SK-N-SH (cell line): ENCODE data around the gene VMAC. TPM values are rescaled to one million over a fixed set of nuclear protein-coding genes. Genes with fewer than 3 reads are reported as not detected.
A peak's percentile ranks its signal among the peaks of the same experiment; 100 is the strongest.

Experiments used
- CTCF ChIA-PET: fragments of 300-600, 350-600 bp; formaldehyde crosslinking; extraction: SDS; loops from one replicate; lab custom pipeline; 2021; lab: Yijun Ruan, JAX
- POLR2A ChIA-PET: fragments of 350-600 bp; sonication (Branson Sonifier 250); formaldehyde crosslinking; extraction: SDS; loops from one replicate; lab custom pipeline; 2020; ENCODE audit warnings: antibody characterized with exemption, inconsistent platforms; lab: Yijun Ruan, JAX
- DNase-seq: peaks from one replicate; pipeline ENCODE4 v3.0.0; 2012
- H2AFZ ChIP-seq: fragments of 200-600 bp; sonication (generic); 2 replicates; pipeline ENCODE4 v1.8.1; 2016; ENCODE audit warnings: antibody characterized with exemption, mild to moderate bottlenecking, low read depth
- H3F3A ChIP-seq: fragments of 200-600 bp; sonication (generic); replicated peaks from 2 replicates; pipeline ENCODE3; 2016; ENCODE audit warnings: antibody characterized with exemption, mild to moderate bottlenecking; ENCODE audit not compliant: insufficient read depth
- H3K27ac ChIP-seq, 2 experiments: fragments of 200-500 bp in 1 of 2; fragments of 200-600 bp in 1 of 2; sonication (Bioruptor generic) in 1 of 2; sonication (generic), shearing (Covaris generic) in 1 of 2; 2 replicates each; pipeline versions ENCODE4 v1.5.1 to v1.6.1; 2014 to 2016; ENCODE audit warnings: low read depth in 2 of 2, inconsistent platforms in 1 of 2, low read length in 1 of 2, mild to moderate bottlenecking in 1 of 2, mixed read lengths in 1 of 2
- H3K27me3 ChIP-seq: fragments of 200-600 bp; sonication (generic), shearing (Covaris generic); 2 replicates; pipeline ENCODE4 v1.6.1; 2016; ENCODE audit warnings: mixed run types; ENCODE audit not compliant: insufficient read depth
- H3K36me3 ChIP-seq, 2 experiments: fragments of 200-500 bp in 1 of 2; fragments of 200-600 bp in 1 of 2; sonication (Bioruptor generic) in 1 of 2; sonication (generic) in 1 of 2; replicated peaks in 1 of 2; 2 replicates each; pipeline versions ENCODE3 to v1.5.1; 2014 to 2016; ENCODE audit warnings: low read length in 1 of 2, mild to moderate bottlenecking in 1 of 2; ENCODE audit not compliant: insufficient read depth in 2 of 2, control insufficient read depth in 1 of 2
- H3K4me1 ChIP-seq, 2 experiments: fragments of 200-500 bp in 1 of 2; fragments of 200-600 bp in 1 of 2; sonication (Bioruptor generic) in 1 of 2; sonication (generic), shearing (Covaris generic) in 1 of 2; 2 replicates each; pipeline versions ENCODE4 v1.5.1 to v1.6.1; 2014 to 2016; ENCODE audit warnings: low read depth in 1 of 2, low read length in 1 of 2, mixed run types in 1 of 2; ENCODE audit not compliant: insufficient read depth in 2 of 2, control insufficient read depth in 1 of 2
- H3K4me2 ChIP-seq: fragments of 200-600 bp; sonication (generic), shearing (Covaris generic); 2 replicates; pipeline ENCODE4 v1.6.1; 2017; ENCODE audit warnings: mixed run types
- H3K4me3 ChIP-seq, 2 experiments: fragments of 200-500 bp in 1 of 2; fragments of 200-600 bp in 1 of 2; sonication (Bioruptor generic) in 1 of 2; sonication (generic), shearing (Covaris generic) in 1 of 2; 2 replicates each; pipeline versions ENCODE4 v1.5.1 to v1.8.1; 2014 to 2016; ENCODE audit warnings: low read depth in 2 of 2, inconsistent platforms in 1 of 2, low read length in 1 of 2, mild to moderate bottlenecking in 1 of 2, mixed read lengths in 1 of 2, moderate library complexity in 1 of 2
- H3K79me2 ChIP-seq: fragments of 200-600 bp; sonication (generic); 2 replicates; pipeline ENCODE4 v1.8.1; 2017; ENCODE audit warnings: mild to moderate bottlenecking; ENCODE audit not compliant: insufficient read depth
- H3K9ac ChIP-seq: fragments of 200-600 bp; sonication (generic); 2 replicates; pipeline ENCODE4 v1.6.1; 2017; ENCODE audit warnings: mixed run types
- H3K9me2 ChIP-seq: fragments of 200-600 bp; sonication (generic); 2 replicates; pipeline ENCODE4 v1.6.1; 2017; ENCODE audit warnings: mixed run types
- H3K9me3 ChIP-seq: fragments of 200-600 bp; sonication (generic); 2 replicates; pipeline ENCODE4 v1.6.1; 2017; ENCODE audit warnings: mixed run types, mild to moderate bottlenecking, moderate library complexity
- H4K20me1 ChIP-seq: fragments of 200-600 bp; sonication (generic); 2 replicates; pipeline ENCODE4 v1.6.1; 2017; ENCODE audit warnings: mild to moderate bottlenecking, mixed run types; ENCODE audit not compliant: insufficient read depth
- CHD2 ChIP-seq: fragments of 150-350 bp; IDR thresholded peaks from 2 replicates; pipeline ENCODE4 v1.6.1; 2018; ENCODE audit warnings: low read length; ENCODE audit not compliant: partially characterized antibody
- CTCF ChIP-seq: fragments of 200-600 bp; sonication (generic); IDR thresholded peaks from 2 replicates; pipeline ENCODE4 v1.6.1; 2017; ENCODE audit warnings: antibody characterized with exemption, mild to moderate bottlenecking, moderate library complexity
- ELF1 ChIP-seq: IDR thresholded peaks from 2 replicates; pipeline ENCODE4 v1.4.0; 2012
- EP300 ChIP-seq, 2 experiments: IDR thresholded peaks; 2 replicates each; pipeline versions ENCODE4 v1.4.0 to v1.6.1; 2012; ENCODE audit warnings: borderline replicate concordance in 1 of 2, low read depth in 1 of 2, low read length in 1 of 2
- EZH2phosphoT487 ChIP-seq: fragments of 200-600 bp; sonication (generic); IDR thresholded peaks from 2 replicates; pipeline ENCODE4 v1.6.1; 2017; ENCODE audit warnings: low read depth, mixed run types, mild to moderate bottlenecking, antibody characterized with exemption, moderate library complexity, borderline replicate concordance
- FOXJ3 ChIP-seq: sonication (generic); formaldehyde crosslinking; IDR thresholded peaks from 2 replicates; pipeline ENCODE4 v1.5.1; 2020; ENCODE audit warnings: mild to moderate bottlenecking, missing genetic modification reagents
- FOXM1 ChIP-seq: IDR thresholded peaks from 2 replicates; pipeline ENCODE4 v1.4.0; 2012; ENCODE audit warnings: low read depth, mild to moderate bottlenecking
- GABPA ChIP-seq: IDR thresholded peaks from 2 replicates; pipeline ENCODE4 v1.4.0; 2012; ENCODE audit warnings: low read depth, mild to moderate bottlenecking
- JUND ChIP-seq: IDR thresholded peaks from 2 replicates; pipeline ENCODE4 v1.4.0; 2012
- MEF2A ChIP-seq: IDR thresholded peaks from 2 replicates; pipeline ENCODE4 v1.4.0; 2012; ENCODE audit warnings: low read depth, borderline replicate concordance
- NRF1 ChIP-seq: IDR thresholded peaks from 2 replicates; pipeline ENCODE4 v1.6.1; 2012; ENCODE audit warnings: low read depth, mild to moderate bottlenecking, low read length
- RCOR1 ChIP-seq: fragments of 150-350 bp; IDR thresholded peaks from 2 replicates; pipeline ENCODE4 v1.6.1; 2017; ENCODE audit warnings: antibody characterized with exemption, low read length
- RFX5 ChIP-seq: IDR thresholded peaks from 2 replicates; pipeline ENCODE4 v1.6.1; 2012; ENCODE audit warnings: mild to moderate bottlenecking, improper control_type of control experiment, low read length
- RXRA ChIP-seq: IDR thresholded peaks from 2 replicates; pipeline ENCODE4 v1.4.0; 2012; ENCODE audit warnings: low read depth, mild to moderate bottlenecking, borderline replicate concordance
- SIN3A ChIP-seq: IDR thresholded peaks from 2 replicates; pipeline ENCODE4 v1.6.1; 2012; ENCODE audit warnings: low read depth, mild to moderate bottlenecking, low read length, moderate library complexity, borderline replicate concordance
- SMC3 ChIP-seq: IDR thresholded peaks from 2 replicates; pipeline ENCODE4 v1.6.1; 2012; ENCODE audit warnings: low read depth, low read length, improper control_type of control experiment
- TAF1 ChIP-seq: IDR thresholded peaks from 2 replicates; pipeline ENCODE4 v1.6.1; 2012; ENCODE audit warnings: low read depth, mild to moderate bottlenecking, low read length, moderate library complexity, borderline replicate concordance
- TEAD4 ChIP-seq: IDR thresholded peaks from 2 replicates; pipeline ENCODE4 v1.4.0; 2012; ENCODE audit warnings: mild to moderate bottlenecking, borderline replicate concordance; ENCODE audit not compliant: insufficient read depth
- WGBS: methylation state at CpG from one replicate; pipeline ENCODE4 v1.1.6; 2017; ENCODE audit warnings: low lambda C conversion rate; 5-methylcytosine and 5-hydroxymethylcytosine counted together
- polyA plus RNA-seq, 3 experiments: library from polyadenylated mRNA; depleted of rRNA; stranded (reverse); fragments of >200 nt; gene quantifications; 2 replicates each; pipeline ENCODE4 v1.2.3, GENCODE V29; 2012
- TF ChIP-seq, protein P1 (sequence below): IDR thresholded peaks from 2 replicates; pipeline ENCODE4 v1.4.0; 2012; ENCODE audit warnings: low read depth
- TF ChIP-seq, protein P2 (sequence below): fragments of 150-350 bp; IDR thresholded peaks from 2 replicates; pipeline ENCODE4 v1.6.1; 2017; ENCODE audit warnings: antibody characterized with exemption, low read length, low read depth, borderline replicate concordance
- TF ChIP-seq, protein P3 (sequence below): IDR thresholded peaks from 2 replicates; pipeline ENCODE4 v1.6.1; 2012; ENCODE audit warnings: mild to moderate bottlenecking, low read depth, low read length, moderate library complexity

The VMAC gene
- polyA plus RNA-seq, 1 of the 3 experiments (the other 2 are of a cell fraction): 6.5 TPM

DNA sequence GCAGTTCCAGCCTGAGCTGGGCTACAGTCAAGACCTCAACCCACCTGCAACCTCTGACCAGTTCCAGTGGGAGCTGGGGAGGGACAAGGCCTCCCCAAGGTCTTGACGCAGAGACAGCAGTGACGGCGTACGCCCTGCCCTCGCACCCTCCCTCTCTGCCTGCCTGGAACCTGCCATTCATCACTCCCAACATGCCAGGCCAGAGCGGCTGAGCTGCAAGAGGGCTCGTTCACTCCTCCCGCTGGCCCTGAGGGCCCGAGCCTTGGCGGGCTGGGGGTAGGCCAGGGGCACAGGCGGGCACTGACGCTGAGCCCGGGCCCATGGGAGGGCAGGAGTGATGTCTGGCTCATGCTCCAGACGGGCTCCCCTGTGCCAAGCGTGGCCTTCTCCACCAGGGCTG is 9.3 kb upstream of the VMAC start:
- no peak overlapping the region for H3K9ac ChIP-seq
- no peaks in the 10 kb centered on the region for H3K9me3 ChIP-seq
- peaks cover 22% of the 10 kb centered on the region for H4K20me1 ChIP-seq
- H3K27ac ChIP-seq: peak overlapping the region in 1 of 2 experiments; percentile 98; a peak in 2 of 4 replicates
- WGBS: no CpG with 5 or more reads among the region's 15 CpGs
- DNase-seq: peak; percentile 78
- no peaks in the 10 kb centered on the region for H3K9me2 ChIP-seq
- H3K36me3 ChIP-seq: peaks cover 2 to 19% of the 10 kb centered on the region in 2 experiments
- H3K27me3 ChIP-seq: no peaks in the 10 kb centered on the region
- no peak overlapping the region for H2AFZ ChIP-seq
- H3K79me2 ChIP-seq: peaks cover 23% of the 10 kb centered on the region
- TF ChIP-seq FOXJ3 (CRISPR knock-in tag): no peak
- TF ChIP-seq TEAD4: no peak
- TF ChIP-seq EP300 (IDR thresholded peaks at IDR 0.05; ENCODE audit: borderline replicate concordance in 1 of 2, low read depth in 1 of 2, low read length in 1 of 2): no peak
- no peak for TF ChIP-seq RXRA
- TF ChIP-seq GABPA: no peak
- TF ChIP-seq MEF2A: no peak
- no peak for TF ChIP-seq SIN3A
- TF ChIP-seq NRF1: no peak
- TF ChIP-seq TAF1: no peak
- TF ChIP-seq, protein P1, sequence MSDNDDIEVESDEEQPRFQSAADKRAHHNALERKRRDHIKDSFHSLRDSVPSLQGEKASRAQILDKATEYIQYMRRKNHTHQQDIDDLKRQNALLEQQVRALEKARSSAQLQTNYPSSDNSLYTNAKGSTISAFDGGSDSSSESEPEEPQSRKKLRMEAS: no peak
- no peak for TF ChIP-seq CHD2
- TF ChIP-seq ELF1: no peak
- TF ChIP-seq, protein P2, sequence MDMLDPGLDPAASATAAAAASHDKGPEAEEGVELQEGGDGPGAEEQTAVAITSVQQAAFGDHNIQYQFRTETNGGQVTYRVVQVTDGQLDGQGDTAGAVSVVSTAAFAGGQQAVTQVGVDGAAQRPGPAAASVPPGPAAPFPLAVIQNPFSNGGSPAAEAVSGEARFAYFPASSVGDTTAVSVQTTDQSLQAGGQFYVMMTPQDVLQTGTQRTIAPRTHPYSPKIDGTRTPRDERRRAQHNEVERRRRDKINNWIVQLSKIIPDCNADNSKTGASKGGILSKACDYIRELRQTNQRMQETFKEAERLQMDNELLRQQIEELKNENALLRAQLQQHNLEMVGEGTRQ: no peak
- H3K4me1 ChIP-seq: peaks cover 0 to 44% of the 10 kb centered on the region in 2 experiments; a peak in 1 of 4 replicates
- no peaks in the 10 kb centered on the region for H3F3A ChIP-seq
- no peak overlapping the region; a peak in 1 of 4 replicates for H3K4me3 ChIP-seq
- POLR2A ChIA-PET: interaction anchor here (0.8 to 1.2 kb wide), 5 partner anchors 8 to 126 kb away, joined by 3 to 4 read pairs (median 3); partner anchors contain the start of genes NDUFA11 and VMAC
- H3K4me2 ChIP-seq: no peak overlapping the region
- CTCF ChIA-PET: interaction anchor here (1.0 to 5.6 kb wide), 4 partner anchors 42 to 128 kb away, joined by 3 to 27 read pairs (median 5); partner anchors contain the start of gene NRTN

DNA sequence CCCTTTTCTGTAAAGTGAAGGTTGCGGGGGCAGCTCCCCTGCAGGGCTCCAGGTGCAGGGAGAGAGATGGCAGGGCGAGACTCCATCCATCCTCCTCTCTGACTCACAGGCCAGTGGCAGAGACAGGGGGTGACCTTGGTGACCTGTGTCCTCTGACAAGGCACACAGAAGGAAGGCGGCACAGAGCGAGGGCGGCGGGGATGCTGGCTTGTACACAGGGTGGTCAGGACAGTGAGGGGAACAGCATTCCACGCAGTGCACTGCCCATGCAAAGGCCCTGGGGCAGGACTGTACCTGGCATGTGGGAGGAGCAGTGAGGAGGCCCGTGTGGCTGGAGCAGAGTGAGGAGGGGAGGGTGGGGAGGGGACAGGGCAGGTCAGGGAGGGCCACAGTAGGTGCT is 8.8 kb upstream of the VMAC start:
- Histone ChIP-seq H3F3A (no peaks in the 10 kb centered on the region), H3K9me3 (no peaks in the 10 kb centered on the region), H3K79me2 (peaks cover 28% of the 10 kb centered on the region), H3K4me1 (peaks cover 0 to 44% of the 10 kb centered on the region in 2 experiments; a peak in 1 of 4 replicates), H4K20me1 (peaks cover 22% of the 10 kb centered on the region), H3K27ac (peak overlapping the region in 1 of 2 experiments; percentile 98; a peak in 2 of 4 replicates), H3K9ac (no peak overlapping the region), H3K36me3 (peaks cover 3 to 19% of the 10 kb centered on the region in 2 experiments), H3K4me3 (no peak overlapping the region), H3K27me3 (no peaks in the 10 kb centered on the region), H3K4me2 (no peak overlapping the region), H3K9me2 (no peaks in the 10 kb centered on the region), H2AFZ (no peak overlapping the region)
- CTCF ChIA-PET: interaction anchor here (1.1 to 5.6 kb wide), 5 partner anchors 27 to 101 kb away, joined by 3 to 27 read pairs (median 3); partner anchors contain the start of gene NRTN
- 90% methylated on average over 8 of the region's 8 CpGs for WGBS
- POLR2A ChIA-PET: interaction anchor here (0.8 to 1.2 kb wide), 5 partner anchors 8 to 126 kb away, joined by 3 to 4 read pairs (median 3); partner anchors contain the start of genes NDUFA11 and VMAC
- DNase-seq: no peak
- no peak for TF ChIP-seq FOXM1
- TF ChIP-seq RXRA: no peak
- no peak for TF ChIP-seq CTCF
- TF ChIP-seq, protein P1: no peak
- no peak for TF ChIP-seq FOXJ3 (CRISPR knock-in tag)
- no peak for TF ChIP-seq SMC3
- no peak for TF ChIP-seq CHD2
- no peak for TF ChIP-seq RCOR1
- no peak for TF ChIP-seq MEF2A
- TF ChIP-seq JUND: no peak
- no peak for TF ChIP-seq EZH2phosphoT487
- TF ChIP-seq, protein P3, sequence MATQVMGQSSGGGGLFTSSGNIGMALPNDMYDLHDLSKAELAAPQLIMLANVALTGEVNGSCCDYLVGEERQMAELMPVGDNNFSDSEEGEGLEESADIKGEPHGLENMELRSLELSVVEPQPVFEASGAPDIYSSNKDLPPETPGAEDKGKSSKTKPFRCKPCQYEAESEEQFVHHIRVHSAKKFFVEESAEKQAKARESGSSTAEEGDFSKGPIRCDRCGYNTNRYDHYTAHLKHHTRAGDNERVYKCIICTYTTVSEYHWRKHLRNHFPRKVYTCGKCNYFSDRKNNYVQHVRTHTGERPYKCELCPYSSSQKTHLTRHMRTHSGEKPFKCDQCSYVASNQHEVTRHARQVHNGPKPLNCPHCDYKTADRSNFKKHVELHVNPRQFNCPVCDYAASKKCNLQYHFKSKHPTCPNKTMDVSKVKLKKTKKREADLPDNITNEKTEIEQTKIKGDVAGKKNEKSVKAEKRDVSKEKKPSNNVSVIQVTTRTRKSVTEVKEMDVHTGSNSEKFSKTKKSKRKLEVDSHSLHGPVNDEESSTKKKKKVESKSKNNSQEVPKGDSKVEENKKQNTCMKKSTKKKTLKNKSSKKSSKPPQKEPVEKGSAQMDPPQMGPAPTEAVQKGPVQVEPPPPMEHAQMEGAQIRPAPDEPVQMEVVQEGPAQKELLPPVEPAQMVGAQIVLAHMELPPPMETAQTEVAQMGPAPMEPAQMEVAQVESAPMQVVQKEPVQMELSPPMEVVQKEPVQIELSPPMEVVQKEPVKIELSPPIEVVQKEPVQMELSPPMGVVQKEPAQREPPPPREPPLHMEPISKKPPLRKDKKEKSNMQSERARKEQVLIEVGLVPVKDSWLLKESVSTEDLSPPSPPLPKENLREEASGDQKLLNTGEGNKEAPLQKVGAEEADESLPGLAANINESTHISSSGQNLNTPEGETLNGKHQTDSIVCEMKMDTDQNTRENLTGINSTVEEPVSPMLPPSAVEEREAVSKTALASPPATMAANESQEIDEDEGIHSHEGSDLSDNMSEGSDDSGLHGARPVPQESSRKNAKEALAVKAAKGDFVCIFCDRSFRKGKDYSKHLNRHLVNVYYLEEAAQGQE: no peak
- no peak for TF ChIP-seq RFX5
